ENCODE measurements around the gene NLGN1.

- TF ChIP-seq CTCF (IDR thresholded peaks at IDR 0.05) (no peak), POLR2A (IDR thresholded peaks at IDR 0.05) (no peak)
Observed at GRCh38 chr3:173632945-173633344, 235.4 kb downstream of the NLGN1 start.
